Smooth muscle cell of the brain vasculature (primary cell): ENCODE results near the gene CITED2.
"Not testable (repeated sequence)": the region's sequence is repeated elsewhere in the genome, so short reads cannot be mapped to it uniquely, and the experiment has no call there.

ENCODE experiments used
- DNase-seq: peaks from one replicate; pipeline ENCODE4 v3.0.0-alpha.2; 2012; ENCODE audit warnings: low read depth, low spot score

The CITED2 gene

GRCh38 chr6:139364982-139365379, 9.5 kb downstream of the CITED2 start:
- no peak for DNase-seq

GRCh38 chr6:139364302-139364981, 10.0 kb downstream of the CITED2 start:
- no peak for DNase-seq

GRCh38 chr6:139363797-139364196, 10.7 kb downstream of the CITED2 start:
- not testable (repeated sequence) for DNase-seq

- not testable (repeated sequence) for DNase-seq
Measured at GRCh38 chr6:139363123-139363522, 11.3 kb downstream of the CITED2 start.

- no peak for DNase-seq
Measured at GRCh38 chr6:139361211-139361610, 13.2 kb downstream of the CITED2 start.

GRCh38 chr6:139356924-139357323, 17.5 kb downstream of the CITED2 start:
- no peak for DNase-seq

- no peak for DNase-seq
Measured at GRCh38 chr6:139355777-139356445, 18.5 kb downstream of the CITED2 start.

GRCh38 chr6:139355172-139355571, 19.3 kb downstream of the CITED2 start:
- no peak for DNase-seq

- no peak for DNase-seq
Measured at GRCh38 chr6:139354189-139354588, 20.3 kb downstream of the CITED2 start.

GRCh38 chr6:139349464-139350020, 24.9 kb downstream of the CITED2 start:
- no peak for DNase-seq

- no peak for DNase-seq
Measured at GRCh38 chr6:139346392-139346791, 28.1 kb downstream of the CITED2 start.

GRCh38 chr6:139344186-139344963, 30.1 kb downstream of the CITED2 start:
- no peak for DNase-seq

GRCh38 chr6:139343052-139343750, 31.2 kb downstream of the CITED2 start:
- no peak for DNase-seq

GRCh38 chr6:139341060-139341459, 33.4 kb downstream of the CITED2 start:
- DNase-seq = no peak

GRCh38 chr6:139338795-139339194, 35.7 kb downstream of the CITED2 start:
- DNase-seq = no peak

- DNase-seq = no peak
Measured at GRCh38 chr6:139337830-139338229, 36.6 kb downstream of the CITED2 start.

GRCh38 chr6:139337001-139337400, 37.4 kb downstream of the CITED2 start:
- no peak for DNase-seq

- DNase-seq = no peak
Measured at GRCh38 chr6:139336488-139336887, 38.0 kb downstream of the CITED2 start.

GRCh38 chr6:139335447-139336210, 38.8 kb downstream of the CITED2 start:
- DNase-seq = no peak

- no peak for DNase-seq
Measured at GRCh38 chr6:139334806-139335446, 39.5 kb downstream of the CITED2 start.
